ENCODE measurements around the gene TMEM273. TPM values are rescaled to one million over a fixed set of nuclear protein-coding genes. Genes with fewer than 3 reads are reported as not detected.

Gene TMEM273
- total RNA-seq, 4 donors from 2014 or later = 3.2 to 12.2 (median 7.1) TPM

DNA sequence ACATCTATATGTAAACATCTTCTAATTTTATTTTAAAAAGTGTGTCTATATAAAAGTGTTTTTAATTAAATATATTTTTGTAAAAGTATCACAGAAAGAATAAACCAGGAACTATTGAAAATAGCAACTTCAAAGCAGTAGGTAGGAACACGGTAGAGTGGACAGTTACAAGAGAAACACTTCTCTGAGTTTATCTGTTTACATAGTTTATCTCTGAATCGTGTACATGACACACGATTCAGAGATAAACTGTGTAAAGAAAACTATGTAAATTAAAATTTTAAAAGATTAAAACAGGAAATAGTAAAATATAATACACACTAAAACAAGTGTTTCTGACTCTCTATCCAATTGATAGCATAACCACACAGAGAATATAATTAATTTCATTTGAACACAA, 29.3 kb downstream of the TMEM273 start:
- intact Hi-C loops (cut with DNase I; ENCODE audit: low total_unique reads) = no loop called here

DNA sequence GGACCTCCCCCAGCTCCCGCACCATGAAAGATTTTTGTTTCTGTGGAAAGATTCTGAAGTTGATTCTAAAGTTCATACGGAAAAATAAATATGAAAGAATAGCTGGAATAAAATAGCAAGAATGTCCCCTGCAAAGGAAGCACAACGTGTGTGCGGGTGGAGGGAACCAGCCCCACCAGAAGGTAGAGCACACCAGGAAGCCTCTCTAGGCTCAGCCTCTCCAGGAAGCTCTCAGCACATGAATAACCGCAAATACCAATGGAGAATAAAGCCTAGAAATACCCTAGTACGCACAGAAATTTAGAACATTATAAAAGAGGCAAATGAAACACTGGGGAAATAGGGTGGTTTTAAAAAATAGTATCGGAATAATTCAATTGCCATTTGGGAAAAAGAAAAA, 29.8 kb downstream of the TMEM273 start:
- intact Hi-C loops (cut with DNase I; ENCODE audit: low total_unique reads) = no loop called here
- H3K4me3 ChIP-seq (ENCODE audit: low read depth, poor library complexity, severe bottlenecking) = no peak overlapping the region
- DNase-seq (ENCODE audit: low spot score in 2 of 2) = peak in 1 of 2 donors; percentile 0
- WGBS, 2 donors = 69 to 81% methylated on average over 7 of the region's 7 CpGs
- TF ChIP-seq, protein P1, sequence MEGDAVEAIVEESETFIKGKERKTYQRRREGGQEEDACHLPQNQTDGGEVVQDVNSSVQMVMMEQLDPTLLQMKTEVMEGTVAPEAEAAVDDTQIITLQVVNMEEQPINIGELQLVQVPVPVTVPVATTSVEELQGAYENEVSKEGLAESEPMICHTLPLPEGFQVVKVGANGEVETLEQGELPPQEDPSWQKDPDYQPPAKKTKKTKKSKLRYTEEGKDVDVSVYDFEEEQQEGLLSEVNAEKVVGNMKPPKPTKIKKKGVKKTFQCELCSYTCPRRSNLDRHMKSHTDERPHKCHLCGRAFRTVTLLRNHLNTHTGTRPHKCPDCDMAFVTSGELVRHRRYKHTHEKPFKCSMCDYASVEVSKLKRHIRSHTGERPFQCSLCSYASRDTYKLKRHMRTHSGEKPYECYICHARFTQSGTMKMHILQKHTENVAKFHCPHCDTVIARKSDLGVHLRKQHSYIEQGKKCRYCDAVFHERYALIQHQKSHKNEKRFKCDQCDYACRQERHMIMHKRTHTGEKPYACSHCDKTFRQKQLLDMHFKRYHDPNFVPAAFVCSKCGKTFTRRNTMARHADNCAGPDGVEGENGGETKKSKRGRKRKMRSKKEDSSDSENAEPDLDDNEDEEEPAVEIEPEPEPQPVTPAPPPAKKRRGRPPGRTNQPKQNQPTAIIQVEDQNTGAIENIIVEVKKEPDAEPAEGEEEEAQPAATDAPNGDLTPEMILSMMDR (IDR thresholded peaks at IDR 0.05) = no peak
- no peak for TF ChIP-seq POLR2A (IDR thresholded peaks at IDR 0.05)

More for the DNA sequence above, 29.3 kb downstream of the TMEM273 start:
- DNase-seq (ENCODE audit: low spot score in 2 of 2) = no peak
- 76 to 79% methylated on average over 3 of the region's 3 CpGs for WGBS, 2 donors
- TF ChIP-seq, protein P1 (IDR thresholded peaks at IDR 0.05) = no peak
- no peak for TF ChIP-seq POLR2A (IDR thresholded peaks at IDR 0.05)
- no peak overlapping the region for H3K4me3 ChIP-seq (ENCODE audit: low read depth, poor library complexity, severe bottlenecking)

DNA sequence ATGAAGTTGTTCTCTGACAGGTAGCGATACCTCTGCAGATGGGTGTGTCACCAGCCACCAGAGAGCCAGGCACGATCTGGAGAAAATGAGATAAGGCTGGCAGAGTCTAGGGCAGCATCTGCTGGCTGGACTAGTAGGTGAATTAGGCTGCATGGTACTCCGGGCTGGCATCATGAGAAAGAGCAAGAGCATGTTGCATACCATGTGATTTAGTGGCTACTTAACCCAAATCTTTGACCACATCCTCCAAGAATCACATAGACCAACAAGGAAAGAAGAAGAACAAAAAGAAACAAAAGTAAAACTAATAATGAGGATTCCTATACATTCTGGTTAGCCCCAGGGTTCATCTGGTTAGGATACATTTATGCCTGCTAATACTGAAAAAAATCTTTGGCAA, 31.0 kb downstream of the TMEM273 start:
- DNase-seq (ENCODE audit: low spot score in 2 of 2) = peak in 1 of 2 donors; percentile 43
- H3K4me3 ChIP-seq (ENCODE audit: low read depth, poor library complexity, severe bottlenecking) = no peak overlapping the region
- no peak for TF ChIP-seq POLR2A (IDR thresholded peaks at IDR 0.05)
- TF ChIP-seq, protein P1 (IDR thresholded peaks at IDR 0.05) = no peak
- intact Hi-C loops (cut with DNase I; ENCODE audit: low total_unique reads) = no loop called here
- WGBS, 2 donors = 81 to 86% methylated on average over 3 of the region's 3 CpGs

DNA sequence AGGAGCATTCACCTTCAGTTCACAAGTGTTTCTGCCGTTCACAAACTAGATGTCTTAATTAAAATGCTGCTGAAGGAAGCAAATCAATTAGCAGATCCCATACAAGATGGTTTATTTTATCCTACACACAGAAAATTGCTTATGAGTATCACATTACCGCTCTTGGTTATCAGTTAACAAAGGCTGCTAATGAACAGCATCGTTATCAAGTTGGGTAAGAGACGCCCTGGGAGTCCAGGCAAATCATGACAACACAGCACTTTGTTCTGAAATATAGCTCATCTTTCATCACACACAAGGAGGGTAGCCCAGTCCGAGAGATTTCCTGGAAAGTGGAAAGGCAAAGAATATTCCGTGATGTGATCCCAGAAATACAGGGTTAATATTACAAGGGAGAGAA, 33.5 kb downstream of the TMEM273 start:
- DNase-seq (ENCODE audit: low spot score in 2 of 2) = no peak
- no peak for TF ChIP-seq POLR2A (IDR thresholded peaks at IDR 0.05)
- TF ChIP-seq, protein P1 (IDR thresholded peaks at IDR 0.05) = no peak
- H3K4me3 ChIP-seq (ENCODE audit: low read depth, poor library complexity, severe bottlenecking) = no peak overlapping the region
- 90 to 94% methylated on average over 6 of the region's 6 CpGs for WGBS, 2 donors
- intact Hi-C loops (cut with DNase I; ENCODE audit: low total_unique reads) = no loop called here

- TF ChIP-seq, protein P1 (IDR thresholded peaks at IDR 0.05) = no peak
- TF ChIP-seq POLR2A (IDR thresholded peaks at IDR 0.05) = no peak
- WGBS, 2 donors = 89 to 100% methylated on average over 1 of the region's 1 CpG
- no peak for DNase-seq (ENCODE audit: low spot score in 2 of 2)
- intact Hi-C loops (cut with DNase I; ENCODE audit: low total_unique reads) = no loop called here
- no peak overlapping the region for H3K4me3 ChIP-seq (ENCODE audit: low read depth, poor library complexity, severe bottlenecking)
Measured at GRCh38 chr10:49153971-49154370, 34.2 kb downstream of the TMEM273 start.

GRCh38 chr10:49153115-49153514, 35.1 kb downstream of the TMEM273 start:
- H3K4me3 ChIP-seq (ENCODE audit: low read depth, poor library complexity, severe bottlenecking) = no peak overlapping the region
- TF ChIP-seq, protein P1 (IDR thresholded peaks at IDR 0.05) = no peak
- no peak for TF ChIP-seq POLR2A (IDR thresholded peaks at IDR 0.05)
- no peak for DNase-seq (ENCODE audit: low spot score in 2 of 2)
- WGBS, 2 donors = 34 to 62% methylated on average over 4 of the region's 4 CpGs
- intact Hi-C loops (cut with DNase I; ENCODE audit: low total_unique reads) = no loop called here

All from lower leg skin (tissue), 4 donors.